HG03135 (cell line): Measurements from ENCODE around the gene ARMC3.
"Not testable (repeated sequence)": the region's sequence is repeated elsewhere in the genome, so short reads cannot be mapped to it uniquely, and the experiment has no call there.

ENCODE experiments used
- ATAC-seq: cut with Tn5 transposase; IDR thresholded peaks from one replicate; pipeline ENCODE4 v1.9.1; 2021; ENCODE audit warnings: mild to moderate bottlenecking, moderate library complexity; ENCODE audit not compliant: unreplicated experiment

The ARMC3 gene

GRCh38 chr10:23069019-23069815 lies 141.4 kb downstream of the ARMC3 start:
- ATAC-seq = no peak

GRCh38 chr10:23070092-23070912 lies 142.4 kb downstream of the ARMC3 start:
- not testable (repeated sequence) for ATAC-seq

DNA sequence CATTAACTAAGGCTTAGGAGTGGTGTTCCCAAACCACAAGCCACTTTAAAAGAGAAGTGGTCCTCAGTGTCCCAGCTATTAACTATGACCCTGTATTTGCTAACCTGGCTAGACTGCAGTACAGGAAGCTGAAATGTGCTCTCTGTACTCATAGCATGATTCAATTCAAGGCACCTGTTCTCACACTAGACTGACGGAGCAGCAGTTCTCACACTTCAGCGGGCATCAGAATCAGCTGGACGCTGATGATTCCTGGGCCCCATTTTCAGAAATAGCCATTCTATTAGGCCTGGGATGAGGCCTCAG lies 143.0 kb downstream of the ARMC3 start:
- ATAC-seq = no peak

GRCh38 chr10:23072593-23072992 lies 144.7 kb downstream of the ARMC3 start:
- ATAC-seq = not testable (repeated sequence)

DNA sequence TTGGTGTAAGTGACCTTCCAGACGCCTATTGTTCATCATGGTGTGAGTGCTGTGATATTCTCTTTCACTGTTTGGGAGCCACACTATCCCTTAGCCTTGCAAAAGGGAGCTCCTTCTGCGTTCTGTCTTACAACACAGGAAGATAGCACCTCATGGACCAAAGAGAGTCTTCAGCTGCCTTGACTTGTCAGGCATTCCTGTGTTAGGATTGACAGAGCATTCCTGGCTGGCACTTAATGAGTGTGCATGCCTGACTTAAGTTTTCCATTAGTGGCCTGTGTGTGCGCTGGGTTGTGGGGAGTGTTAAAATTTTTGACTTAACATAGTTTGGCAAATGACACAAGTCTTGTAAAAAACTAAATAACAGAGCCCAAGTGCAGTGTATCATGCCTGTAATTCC lies 145.7 kb downstream of the ARMC3 start:
- ATAC-seq = no peak

DNA sequence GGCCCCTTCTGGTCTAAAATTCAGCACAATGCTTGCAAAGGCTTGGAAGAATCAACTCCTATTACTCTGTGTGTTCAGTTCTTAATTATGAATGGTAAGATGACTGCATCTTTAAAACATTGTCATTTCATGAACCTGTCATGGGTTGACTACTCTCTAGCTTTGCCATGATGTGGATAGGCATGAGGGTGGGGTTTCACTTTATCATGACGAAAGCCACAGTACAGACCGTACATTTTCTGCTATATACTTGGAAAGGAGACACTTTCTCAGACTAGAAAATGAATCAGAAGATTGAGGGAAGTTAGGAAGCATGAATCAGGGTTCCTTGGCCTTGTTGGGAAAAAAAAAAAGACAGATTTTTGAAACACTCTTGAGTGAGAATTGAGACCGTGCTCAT lies 147.8 kb downstream of the ARMC3 start:
- no peak for ATAC-seq

DNA sequence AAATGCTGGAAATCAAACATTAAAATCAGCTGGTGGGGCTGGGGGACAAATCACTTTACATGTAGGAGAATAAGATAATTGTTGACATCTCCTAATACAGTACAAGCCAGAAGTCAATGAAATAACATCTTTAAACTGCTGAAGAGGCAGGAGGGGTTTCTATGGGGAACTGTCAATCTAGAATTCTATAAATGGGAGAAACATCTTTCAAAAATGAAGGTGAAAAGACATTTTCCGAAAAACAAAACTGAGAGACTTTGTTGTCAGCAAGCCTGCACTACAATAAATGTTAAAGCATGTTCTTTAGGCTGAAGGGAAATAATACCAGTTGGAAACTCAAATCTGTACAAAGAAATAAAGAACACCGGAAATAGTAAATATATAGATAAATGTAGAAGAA lies 150.3 kb downstream of the ARMC3 start:
- ATAC-seq = no peak

GRCh38 chr10:23079700-23080099 lies 151.8 kb downstream of the ARMC3 start:
- no peak for ATAC-seq

DNA sequence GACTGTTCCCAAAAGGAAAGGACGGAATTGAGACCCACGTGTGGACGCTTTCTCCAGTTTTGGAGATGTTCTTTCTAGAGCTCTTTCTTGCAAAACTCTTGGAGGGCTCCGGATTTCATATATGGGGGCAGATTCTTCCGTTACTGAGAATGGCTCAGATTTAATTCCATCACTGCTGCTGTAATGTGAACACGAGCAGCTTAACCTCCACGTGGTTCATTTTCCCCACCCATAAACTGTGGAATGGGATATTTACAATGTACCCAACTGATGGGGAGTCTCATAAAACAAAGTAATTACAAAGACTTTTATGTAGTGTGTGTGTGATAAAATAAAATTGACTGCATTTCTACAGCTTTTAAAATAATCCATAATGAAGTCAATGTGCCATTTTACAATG lies 152.4 kb downstream of the ARMC3 start:
- ATAC-seq = no peak

- ATAC-seq = no peak
Measured at GRCh38 chr10:23081221-23081750, 153.4 kb downstream of the ARMC3 start.

- ATAC-seq = no peak
Measured at GRCh38 chr10:23081891-23082290, 154.0 kb downstream of the ARMC3 start.
